CD4-positive, alpha-beta T cell (primary cell): ENCODE measurements around the gene HSP90AB1. TPM values are rescaled to one million over a fixed set of nuclear protein-coding genes. Genes with fewer than 3 reads are reported as not detected.
A peak's percentile ranks its signal among the peaks of the same experiment; 100 is the strongest.

Source experiments
- ATAC-seq: fragments of 200-7000 bp; cut with Tn5 transposase; one replicate; pipeline ENCODE4 v1.10.0; 2022; ENCODE audit warnings: mild to moderate bottlenecking; ENCODE audit not compliant: poor library complexity
- CTCF ChIA-PET: fragments of 350-600 bp; sonication (Branson Sonifier 250); formaldehyde crosslinking; loops from one replicate; lab custom pipeline; 2021; ENCODE audit warnings: antibody characterized with exemption, inconsistent platforms; lab: Charles Lee
- POLR2A ChIA-PET: fragments of 350-600 bp; sonication (Branson Sonifier 250); formaldehyde crosslinking; loops from one replicate; lab custom pipeline; 2021; ENCODE audit warnings: antibody characterized with exemption, inconsistent platforms; lab: Charles Lee
- DNase-seq, 14 experiments: peaks; one replicate each; pipeline ENCODE4 v3.0.0-alpha.2; 2013 to 2020; ENCODE audit warnings: mixed read lengths in 2 of 14
- H3K27ac ChIP-seq, 2 donors: one replicate each; pipeline versions ENCODE4 v1.5.1 to v1.7.0; 2013; ENCODE audit warnings: low read length in 2 of 2, low read depth in 1 of 2, mild to moderate bottlenecking in 1 of 2
- H3K27me3 ChIP-seq, 2 experiments: 1 replicate in 1 of 2; 2 replicates in 1 of 2; pipeline versions ENCODE4 v1.6.1 to v1.7.0; 2013; ENCODE audit warnings: low read length in 2 of 2, control low read depth in 1 of 2, mild to moderate bottlenecking in 1 of 2, moderate library complexity in 1 of 2; ENCODE audit not compliant: insufficient read depth in 2 of 2, control insufficient read depth in 1 of 2
- H3K36me3 ChIP-seq: one replicate; pipeline ENCODE4 v1.6.1; 2013; ENCODE audit warnings: low read length, control low read depth; ENCODE audit not compliant: insufficient read depth
- H3K4me1 ChIP-seq: one replicate; pipeline ENCODE4 v1.6.1; 2013; ENCODE audit warnings: low read length, control low read depth; ENCODE audit not compliant: insufficient read depth
- H3K4me3 ChIP-seq: one replicate; pipeline ENCODE4 v1.5.1; 2013; ENCODE audit warnings: mild to moderate bottlenecking, low read length, moderate library complexity
- H3K9me3 ChIP-seq, 2 experiments: 1 replicate in 1 of 2; 2 replicates in 1 of 2; pipeline versions ENCODE4 v1.6.1 to v1.7.0; 2013; ENCODE audit warnings: low read length in 2 of 2, mild to moderate bottlenecking in 2 of 2, control low read depth in 1 of 2, moderate library complexity in 1 of 2; ENCODE audit not compliant: control insufficient read depth in 1 of 2, insufficient read depth in 1 of 2
- H3K27ac Mint-ChIP-seq: one replicate; pipeline ENCODE4 v1.8.0; 2020; ENCODE audit warnings: mixed read lengths
- H3K27me3 Mint-ChIP-seq: one replicate; pipeline ENCODE4 v1.8.0; 2021; ENCODE audit warnings: mixed read lengths
- H3K36me3 Mint-ChIP-seq: one replicate; pipeline ENCODE4 v1.8.0; 2021; ENCODE audit warnings: low read depth, mixed read lengths
- H3K4me1 Mint-ChIP-seq: one replicate; pipeline ENCODE4 v1.8.0; 2021; ENCODE audit warnings: low read depth, mixed read lengths
- H3K4me3 Mint-ChIP-seq: one replicate; pipeline ENCODE4 v1.8.0; 2020; ENCODE audit warnings: mild to moderate bottlenecking, mixed read lengths
- H3K9me3 Mint-ChIP-seq: one replicate; pipeline ENCODE4 v1.8.0; 2020; ENCODE audit warnings: mixed read lengths
- CTCF ChIP-seq: fragments of 200-600 bp; IDR thresholded peaks from one replicate; pipeline ENCODE4 v1.8.0; 2022; ENCODE audit warnings: antibody characterized with exemption, mild to moderate bottlenecking
- intact Hi-C, 2 experiments: fragments of 100-400 bp; cut with DNase I in 1 of 2; cut with micrococcal nuclease in 1 of 2; formaldehyde crosslinking; loops; one replicate each; pipeline versions ENCODE4 v1.15.1 to v1.9.0; 2023 to 2025; cut with DNase I, micrococcal nuclease
- total RNA-seq, 174 experiments: library from RNA in 2 of 174; stranded (reverse) in 2 of 174; gene quantifications; one replicate each; pipeline ENCODE4 v1.2.3 and lab custom pipeline; 2021 to 2026

Gene HSP90AB1
- total RNA-seq, 2 experiments from 2014 or later: 401 to 405 TPM

DNA sequence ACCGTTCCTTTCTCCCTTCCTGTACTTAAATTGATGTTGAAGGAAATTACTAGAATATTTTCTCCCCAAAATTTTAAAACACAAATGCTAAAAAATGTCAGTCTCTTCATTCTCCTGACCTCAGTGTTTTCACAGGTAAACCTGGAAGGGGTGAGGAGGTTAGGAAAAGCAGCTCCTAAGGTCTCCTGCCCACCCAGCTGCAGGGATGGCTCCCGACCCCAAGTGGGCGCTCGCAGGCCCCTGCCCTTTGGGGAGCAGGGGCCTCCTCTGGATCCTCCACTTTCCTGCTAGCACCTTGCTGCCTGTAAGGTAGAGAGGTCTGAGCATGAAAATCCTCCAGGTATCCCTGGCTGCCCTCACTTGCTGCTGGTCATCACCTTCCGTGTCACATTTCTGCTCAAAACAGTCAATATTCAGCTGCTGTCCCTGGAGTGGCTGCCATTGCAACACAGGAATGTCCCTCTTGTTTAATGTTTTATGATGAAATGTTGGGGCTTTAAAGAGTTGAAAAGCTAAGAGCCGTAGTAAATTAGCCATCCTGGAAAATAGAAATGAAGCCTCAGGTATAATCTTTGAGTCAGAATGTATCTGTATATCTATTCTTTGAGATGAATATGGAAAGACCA is 10.9 kb upstream of the HSP90AB1 start:
- CTCF ChIA-PET: interaction anchor here (0.7 to 1.5 kb wide), 2 partner anchors 21 to 77 kb away, joined by 3 read pairs; partner anchors contain the start of genes AARS2 and SLC35B2
- H3K9me3 Mint-ChIP-seq: no peaks in the 10 kb centered on the region

DNA sequence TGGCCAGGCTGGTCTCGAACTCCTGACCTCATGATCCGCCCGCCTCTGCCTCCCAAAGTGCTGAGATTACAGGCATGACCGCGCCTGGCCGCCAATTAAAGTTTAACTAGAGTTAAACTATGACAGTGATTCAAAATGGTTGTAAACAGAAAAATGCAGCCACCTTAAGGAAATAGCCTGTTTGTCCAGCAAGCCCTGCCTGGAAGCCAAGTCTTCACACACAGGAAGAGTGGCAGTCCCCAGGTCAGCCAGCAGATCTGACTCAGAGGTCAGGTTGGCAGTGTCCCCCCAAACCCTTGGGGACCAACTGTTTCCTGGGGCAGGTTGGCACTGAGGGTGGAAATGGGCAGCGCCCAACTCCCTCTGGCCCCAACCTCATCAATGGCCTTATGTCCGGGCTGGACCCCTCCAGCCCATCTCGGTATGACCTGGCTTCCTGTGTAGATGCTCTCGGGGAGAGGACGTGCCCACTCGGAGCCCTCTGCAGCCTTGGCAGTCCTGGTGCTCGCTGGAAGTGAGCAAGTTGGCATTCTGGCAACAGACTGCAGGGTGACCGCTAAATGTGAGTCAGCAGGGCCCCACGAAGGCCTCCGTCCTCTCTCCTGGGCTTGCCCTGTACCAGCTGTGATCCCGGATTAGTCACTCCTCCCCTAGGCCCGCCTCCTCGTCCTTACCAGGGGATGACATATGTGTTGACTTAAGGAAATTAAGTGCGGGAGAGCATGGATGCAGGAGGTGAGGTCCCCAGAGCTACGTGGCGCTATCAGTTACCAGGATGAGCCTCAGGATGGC is 9.7 kb upstream of the HSP90AB1 start:
- H3K9me3 Mint-ChIP-seq: no peaks in the 10 kb centered on the region
- peak in 11 of 14 experiments; percentile 22 to 86 (median 56) for DNase-seq
- Histone ChIP-seq H3K36me3 (no peaks in the 10 kb centered on the region), H3K27ac (peak overlapping the region; percentile 74 to 80), H3K4me3 (peak overlapping the region; percentile 64), H3K9me3 (no peaks in the 10 kb centered on the region), H3K4me1 (peaks cover 18% of the 10 kb centered on the region), H3K27me3 (no peaks in the 10 kb centered on the region)
- ChIA-PET POLR2A (interaction anchor here (0.6 to 4.4 kb wide), 11 partner anchors 9 to 468 kb away, joined by 3 to 65 read pairs (median 4); partner anchors contain the start of genes CDC5L, HSP90AB1 and SLC29A1), CTCF (interaction anchor here (0.9 to 2.1 kb wide), 8 partner anchors 10 to 141 kb away, joined by 3 to 13 read pairs (median 5); partner anchors contain the start of genes HSP90AB1, SLC29A1 and SLC35B2)
- H3K4me3 Mint-ChIP-seq: peak overlapping the region; percentile 90
- intact Hi-C loops: loop anchor here (2.0 to 5.0 kb wide), 2 partner anchors 14 to 140 kb away; partner anchors contain the start of gene SLC29A1 (in 1 of the 2)
- H3K36me3 Mint-ChIP-seq: no peaks in the 10 kb centered on the region
- peaks cover 8% of the 10 kb centered on the region for H3K4me1 Mint-ChIP-seq
- TF ChIP-seq CTCF: no peak
- H3K27me3 Mint-ChIP-seq: no peaks in the 10 kb centered on the region
- peak; percentile 77 for ATAC-seq
- H3K27ac Mint-ChIP-seq: peak overlapping the region; percentile 86

More for the DNA sequence above, 10.9 kb upstream of the HSP90AB1 start:
- Mint-ChIP-seq H3K27ac (no peak overlapping the region), H3K36me3 (no peaks in the 10 kb centered on the region), H3K27me3 (no peaks in the 10 kb centered on the region), H3K4me1 (peaks cover 8% of the 10 kb centered on the region), H3K4me3 (peak overlapping the region; percentile 30)
- H3K4me3 ChIP-seq: no peak overlapping the region
- H3K9me3 ChIP-seq: no peaks in the 10 kb centered on the region
- H3K27me3 ChIP-seq: no peaks in the 10 kb centered on the region
- H3K4me1 ChIP-seq: peaks cover 18% of the 10 kb centered on the region
- H3K27ac ChIP-seq: no peak overlapping the region
- H3K36me3 ChIP-seq: no peaks in the 10 kb centered on the region
- ATAC-seq (no peak), DNase-seq (no peak)
- intact Hi-C loops: loop anchor here (2.0 to 5.0 kb wide), 2 partner anchors 13 to 139 kb away; partner anchors contain the start of gene SLC29A1 (in 1 of the 2)
- no peak for TF ChIP-seq CTCF
- POLR2A ChIA-PET: interaction anchor here (1.0 to 4.4 kb wide), 2 partner anchors 11 to 20 kb away, joined by 3 to 65 read pairs; partner anchors contain the start of gene HSP90AB1

GRCh38 chr6:44237813-44238433 is 9.0 kb upstream of the HSP90AB1 start:
- POLR2A ChIA-PET: interaction anchor here (0.6 to 4.4 kb wide), 10 partner anchors 9 to 469 kb away, joined by 3 to 65 read pairs (median 4); partner anchors contain the start of genes CDC5L, HSP90AB1 and SLC29A1

More at GRCh38 chr6:44237813-44238433, 9.0 kb upstream of the HSP90AB1 start:
- Histone ChIP-seq H3K27me3 (no peaks in the 10 kb centered on the region), H3K27ac (peak overlapping the region; percentile 74 to 80), H3K4me1 (peaks cover 18% of the 10 kb centered on the region), H3K9me3 (no peaks in the 10 kb centered on the region), H3K4me3 (peak overlapping the region; percentile 64), H3K36me3 (no peaks in the 10 kb centered on the region)
- peaks cover 8% of the 10 kb centered on the region for H3K4me1 Mint-ChIP-seq
- peak overlapping the region; percentile 86 for H3K27ac Mint-ChIP-seq
- ATAC-seq: peak; percentile 89
- peak; percentile 99 for TF ChIP-seq CTCF
- DNase-seq: peak; percentile 61 to 90 (median 74)
- peak overlapping the region; percentile 90 for H3K4me3 Mint-ChIP-seq
- H3K9me3 Mint-ChIP-seq: no peaks in the 10 kb centered on the region
- H3K27me3 Mint-ChIP-seq: no peaks in the 10 kb centered on the region
- intact Hi-C loops: loop anchor here (1.0 to 5.0 kb wide), 4 partner anchors 15 to 141 kb away; partner anchors contain the start of gene SLC29A1 (in 1 of the 2)
- H3K36me3 Mint-ChIP-seq: no peaks in the 10 kb centered on the region
- CTCF ChIA-PET: interaction anchor here (0.9 to 2.1 kb wide), 8 partner anchors 9 to 141 kb away, joined by 3 to 13 read pairs (median 5); partner anchors contain the start of genes HSP90AB1, SLC29A1 and SLC35B2
